Endothelial cell of umbilical vein (primary cell): ENCODE data around the gene RAB17. TPM values are rescaled to one million over a fixed set of nuclear protein-coding genes. Genes with fewer than 3 reads are reported as not detected.

Experiments
- BruUV-seq: library from RNA; stranded (reverse); fragments of 400-500 nt; replicated peaks from 2 replicates; lab custom pipeline; 2021; lab: Mats Ljungman, UMichigan
- CTCF ChIA-PET: fragments of 300-600, 350-600 bp; sonication (Branson Sonifier 250); formaldehyde crosslinking; loops from one replicate; lab custom pipeline; 2021; ENCODE audit warnings: antibody characterized with exemption, inconsistent platforms; lab: Charles Lee
- POLR2A ChIA-PET: fragments of 300-600, 350-600 bp; sonication (Branson Sonifier 250); formaldehyde crosslinking; loops from one replicate; lab custom pipeline; 2021; ENCODE audit warnings: antibody characterized with exemption, inconsistent platforms; lab: Charles Lee
- DNase-seq: peaks from one replicate; pipeline ENCODE4 v3.0.0-alpha.2; 2011; ENCODE audit warnings: low read depth, low spot score
- FAIRE-seq: peaks from 2 replicates; lab custom pipeline; 2011; peaks lifted over from hg19 to GRCh38; lab: Jason Lieb, UNC
- H2AFZ ChIP-seq: 2 replicates; pipeline ENCODE4 v1.6.0; 2012; ENCODE audit warnings: low read depth, low read length, control low read depth, inconsistent platforms
- H3K27ac ChIP-seq: 2 replicates; pipeline ENCODE4 v1.5.1; 2011; ENCODE audit warnings: low read depth, mild to moderate bottlenecking, control low read depth, low read length, moderate library complexity; ENCODE audit not compliant: insufficient read depth
- H3K27me3 ChIP-seq, 2 experiments: 2 replicates each; pipeline versions ENCODE4 v1.6.0 to v1.6.1; 2011; ENCODE audit warnings: low read length in 2 of 2, mixed read lengths in 1 of 2; ENCODE audit not compliant: control insufficient read depth in 2 of 2, insufficient read depth in 2 of 2
- H3K36me3 ChIP-seq, 2 experiments: 2 replicates in 1 of 2; 3 replicates in 1 of 2; pipeline ENCODE4 v1.5.1; 2011; ENCODE audit warnings: low read length in 2 of 2, mild to moderate bottlenecking in 1 of 2, moderate library complexity in 1 of 2; ENCODE audit not compliant: control insufficient read depth in 2 of 2, insufficient read depth in 2 of 2; ENCODE audit errors: extremely low read depth in 1 of 2
- H3K4me1 ChIP-seq: 3 replicates; pipeline ENCODE4 v1.5.1; 2011; ENCODE audit warnings: mild to moderate bottlenecking, low read length; ENCODE audit not compliant: control insufficient read depth, insufficient read depth; ENCODE audit errors: extremely low read depth
- H3K4me2 ChIP-seq: 2 replicates; pipeline ENCODE4 v1.6.1; 2011; ENCODE audit warnings: low read length, control low read depth, mixed read lengths; ENCODE audit not compliant: insufficient read depth
- H3K4me3 ChIP-seq, 3 experiments: fragments of 200-600 bp in 1 of 3; sonication (generic), shearing (Covaris generic) in 1 of 3; replicated peaks in 1 of 3; 2 replicates each; pipeline ENCODE4 v1.5.1; 2011 to 2016; ENCODE audit warnings: control low read depth in 3 of 3, low read length in 3 of 3, mild to moderate bottlenecking in 2 of 3, inconsistent platforms in 1 of 3, low read depth in 1 of 3, moderate library complexity in 1 of 3; ENCODE audit not compliant: insufficient read depth in 1 of 3
- H3K79me2 ChIP-seq: 2 replicates; pipeline ENCODE4 v1.6.0; 2012; ENCODE audit warnings: low read length, inconsistent platforms; ENCODE audit not compliant: control insufficient read depth, insufficient read depth
- H3K9ac ChIP-seq: replicated peaks from 2 replicates; pipeline ENCODE3; 2011; ENCODE audit warnings: low read length, control low read depth; ENCODE audit not compliant: insufficient read depth; ENCODE audit errors: extremely low read depth
- H3K9me1 ChIP-seq: replicated peaks from 3 replicates; pipeline ENCODE4 v1.6.0; 2011; ENCODE audit warnings: mild to moderate bottlenecking, low read length; ENCODE audit not compliant: control insufficient read depth, insufficient read depth; ENCODE audit errors: extremely low read depth
- H3K9me3 ChIP-seq: replicated peaks from 2 replicates; pipeline ENCODE4 v1.5.1; 2012; ENCODE audit warnings: low read length, inconsistent platforms; ENCODE audit not compliant: control insufficient read depth, insufficient read depth
- H4K20me1 ChIP-seq: replicated peaks from 2 replicates; pipeline ENCODE3; 2011; ENCODE audit warnings: mild to moderate bottlenecking, low read length; ENCODE audit not compliant: control insufficient read depth, insufficient read depth; ENCODE audit errors: extremely low read depth
- GATA2 ChIP-seq: IDR thresholded peaks from 2 replicates; pipeline ENCODE4 v1.7.0; 2011; ENCODE audit warnings: low read depth, mild to moderate bottlenecking, moderate library complexity, mixed read lengths, low read length; ENCODE audit not compliant: insufficient read length, insufficient read depth
- JUN ChIP-seq: IDR thresholded peaks from 2 replicates; pipeline ENCODE4 v1.6.1; 2011; ENCODE audit warnings: borderline replicate concordance, low read depth; ENCODE audit not compliant: insufficient read length, insufficient read depth
- MYC ChIP-seq: IDR thresholded peaks from one replicate; pipeline ENCODE4 v1.6.1; 2011; ENCODE audit warnings: mild to moderate bottlenecking, low read depth, low read length
- POLR2A ChIP-seq: IDR thresholded peaks from 2 replicates; pipeline ENCODE4 v1.6.1; 2012; ENCODE audit warnings: low read depth, mild to moderate bottlenecking, control low read depth, low read length
- POLR2AphosphoS5 ChIP-seq: IDR thresholded peaks from 2 replicates; pipeline ENCODE4 v1.6.1; 2012; ENCODE audit warnings: low read depth, mild to moderate bottlenecking, control low read depth, low read length, moderate library complexity; ENCODE audit not compliant: insufficient read depth
- dilution Hi-C: fragments of 300-500 bp; cut with MboI; formaldehyde crosslinking; loops from one replicate; pipeline ENCODE4 v1.15.0; 2019; ENCODE audit warnings: low sequenced_read_pairs; ENCODE audit not compliant: extremely low pct_ligation_motif_present
- intact Hi-C: fragments of 100-400 bp; cut with micrococcal nuclease; formaldehyde crosslinking; loops from one replicate; pipeline ENCODE4 v1.10.0; 2022
- polyA plus RNA-seq, 4 experiments: library from polyadenylated mRNA; depleted of rRNA in 3 of 4; stranded (reverse) in 3 of 4; unstranded in 1 of 4; fragments of >200 nt; gene quantifications; 2 replicates each; pipeline versions ENCODE4 v1.2.1 to v1.2.3, GENCODE V29; 2011 to 2012; ENCODE audit warnings: missing spikeins in 1 of 4
- total RNA-seq: library from RNA; stranded (reverse); gene quantifications from 2 replicates; pipeline ENCODE4 v1.2.3, GENCODE V29; 2021
- TF ChIP-seq, protein P1 (sequence below): IDR thresholded peaks from 2 replicates; pipeline ENCODE4 v1.6.1; 2011; ENCODE audit not compliant: insufficient read depth, insufficient read length
- TF ChIP-seq, protein P2 (sequence below), 2 donors: IDR thresholded peaks; 1 replicate in 1 of 2; 2 replicates in 1 of 2; pipeline ENCODE4 v1.5.1; 2011; ENCODE audit warnings: low read length in 2 of 2, mild to moderate bottlenecking in 2 of 2, moderate library complexity in 2 of 2, control low read depth in 1 of 2, inconsistent platforms in 1 of 2, low read depth in 1 of 2; ENCODE audit not compliant: insufficient read depth in 1 of 2; ENCODE audit errors: extremely low read depth in 1 of 2

The RAB17 gene
- total and polyA plus RNA-seq, 2 donors (not counting 3 experiments of a cell fraction or from before 2014, with no cell fraction given) = 0.41 to 0.77 TPM

DNA sequence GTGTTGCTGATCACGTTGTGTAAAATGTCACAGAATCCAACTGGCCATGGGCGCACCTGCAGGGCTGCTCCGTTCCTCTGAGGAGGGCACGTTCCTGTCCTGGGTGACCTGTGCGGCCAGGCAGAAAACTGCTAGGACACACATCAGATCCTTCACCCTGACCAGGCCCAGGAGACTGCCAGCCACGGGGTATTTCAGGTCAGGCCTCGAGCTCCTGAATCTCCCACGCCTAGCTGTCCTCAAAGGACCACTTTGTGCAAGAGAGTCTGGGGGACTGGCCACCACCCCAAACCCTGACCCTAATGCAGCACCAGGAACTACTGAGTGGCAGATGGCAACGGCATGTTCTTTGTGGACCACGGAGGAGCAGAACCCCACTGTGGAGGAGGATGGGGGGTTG lies 13.1 kb downstream of the RAB17 start:
- BruUV-seq = no TSS peak

More for the DNA sequence above, 13.1 kb downstream of the RAB17 start:
- Histone ChIP-seq H2AFZ (no peak overlapping the region), H3K27me3 (peaks cover 2% of the 10 kb centered on the region in 2 experiments), H3K79me2 (no peaks in the 10 kb centered on the region), H4K20me1 (no peaks in the 10 kb centered on the region), H3K9me1 (no peaks in the 10 kb centered on the region), H3K4me2 (no peak overlapping the region), H3K27ac (no peak overlapping the region), H3K4me1 (no peaks in the 10 kb centered on the region), H3K9me3 (no peaks in the 10 kb centered on the region), H3K9ac (no peak overlapping the region), H3K36me3 (no peaks in the 10 kb centered on the region), H3K4me3 (no peak overlapping the region)
- CTCF ChIA-PET = interaction anchor here (7.7 kb wide), 1 partner anchor 65 kb away, joined by 295 read pairs; no protein-coding TSS in a partner anchor
- TF ChIP-seq GATA2 (no peak), POLR2A (no peak), MYC (no peak), JUN (no peak), POLR2AphosphoS5 (no peak)
- TF ChIP-seq, protein P1, sequence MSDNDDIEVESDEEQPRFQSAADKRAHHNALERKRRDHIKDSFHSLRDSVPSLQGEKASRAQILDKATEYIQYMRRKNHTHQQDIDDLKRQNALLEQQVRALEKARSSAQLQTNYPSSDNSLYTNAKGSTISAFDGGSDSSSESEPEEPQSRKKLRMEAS = no peak
- TF ChIP-seq, protein P2, sequence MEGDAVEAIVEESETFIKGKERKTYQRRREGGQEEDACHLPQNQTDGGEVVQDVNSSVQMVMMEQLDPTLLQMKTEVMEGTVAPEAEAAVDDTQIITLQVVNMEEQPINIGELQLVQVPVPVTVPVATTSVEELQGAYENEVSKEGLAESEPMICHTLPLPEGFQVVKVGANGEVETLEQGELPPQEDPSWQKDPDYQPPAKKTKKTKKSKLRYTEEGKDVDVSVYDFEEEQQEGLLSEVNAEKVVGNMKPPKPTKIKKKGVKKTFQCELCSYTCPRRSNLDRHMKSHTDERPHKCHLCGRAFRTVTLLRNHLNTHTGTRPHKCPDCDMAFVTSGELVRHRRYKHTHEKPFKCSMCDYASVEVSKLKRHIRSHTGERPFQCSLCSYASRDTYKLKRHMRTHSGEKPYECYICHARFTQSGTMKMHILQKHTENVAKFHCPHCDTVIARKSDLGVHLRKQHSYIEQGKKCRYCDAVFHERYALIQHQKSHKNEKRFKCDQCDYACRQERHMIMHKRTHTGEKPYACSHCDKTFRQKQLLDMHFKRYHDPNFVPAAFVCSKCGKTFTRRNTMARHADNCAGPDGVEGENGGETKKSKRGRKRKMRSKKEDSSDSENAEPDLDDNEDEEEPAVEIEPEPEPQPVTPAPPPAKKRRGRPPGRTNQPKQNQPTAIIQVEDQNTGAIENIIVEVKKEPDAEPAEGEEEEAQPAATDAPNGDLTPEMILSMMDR (IDR thresholded peaks at IDR 0.05; ENCODE audit: extremely low read depth in 1 of 2, insufficient read depth in 1 of 2, low read depth in 1 of 2, low read length in 2 of 2) = no peak
- intact Hi-C loops (no loop called here), dilution Hi-C loops (no loop called here)
- FAIRE-seq (no peak), DNase-seq (no peak)
- POLR2A ChIA-PET = no interaction called here
